Caco-2 (cell line): Measurements from ENCODE around the gene FUT7. TPM values are rescaled to one million over a fixed set of nuclear protein-coding genes. Genes with fewer than 3 reads are reported as not detected.

ENCODE experiments used
- BruUV-seq: library from RNA; stranded (reverse); fragments of 400-500 nt; replicated peaks from 2 replicates; lab custom pipeline; 2021; lab: Mats Ljungman, UMichigan
- CTCF ChIA-PET: fragments of 300-600 bp; sonication (Branson Sonifier 250); formaldehyde crosslinking; loops from one replicate; lab custom pipeline; 2022; ENCODE audit warnings: antibody characterized with exemption; lab: Charles Lee
- POLR2A ChIA-PET: fragments of 300-600 bp; sonication (Branson Sonifier 250); formaldehyde crosslinking; loops from one replicate; lab custom pipeline; 2022; ENCODE audit warnings: antibody characterized with exemption; lab: Charles Lee
- DNase-seq, 2 experiments: peaks; one replicate each; pipeline versions ENCODE4 v3.0.0 to v3.0.0-alpha.2; 2020 to 2022
- H3K27me3 ChIP-seq: replicated peaks from 2 replicates; pipeline ENCODE4 v1.6.0; 2011; ENCODE audit warnings: low read length; ENCODE audit not compliant: control insufficient read depth, insufficient read depth
- H3K36me3 ChIP-seq: 2 replicates; pipeline ENCODE4 v1.5.1; 2011; ENCODE audit warnings: low read length; ENCODE audit not compliant: control insufficient read depth, insufficient read depth
- H3K4me1 ChIP-seq: fragments of 250-450 bp; sonication (Bioruptor Pico); 2 replicates; pipeline ENCODE4 v1.5.1; 2020; ENCODE audit warnings: mild to moderate bottlenecking
- H3K4me3 ChIP-seq: 2 replicates; pipeline ENCODE4 v1.5.1; 2011; ENCODE audit warnings: low read depth, mild to moderate bottlenecking, control low read depth, low read length
- H3K9me3 ChIP-seq: fragments of 250-450 bp; sonication (Bioruptor Pico); 2 replicates; pipeline ENCODE4 v1.5.1; 2020; ENCODE audit warnings: mild to moderate bottlenecking, moderate library complexity
- H3K27ac Mint-ChIP-seq: one replicate; pipeline ENCODE4 v1.8.0; 2022; ENCODE audit warnings: mixed read lengths; ENCODE audit not compliant: unreplicated experiment
- H3K27me3 Mint-ChIP-seq: one replicate; pipeline ENCODE4 v1.8.0; 2022; ENCODE audit warnings: mixed read lengths; ENCODE audit not compliant: insufficient read depth, unreplicated experiment
- H3K36me3 Mint-ChIP-seq: one replicate; pipeline ENCODE4 v1.8.0; 2022; ENCODE audit warnings: mild to moderate bottlenecking, mixed read lengths; ENCODE audit not compliant: insufficient read depth, unreplicated experiment
- H3K4me1 Mint-ChIP-seq: one replicate; pipeline ENCODE4 v1.8.0; 2022; ENCODE audit warnings: low read depth, mixed read lengths; ENCODE audit not compliant: unreplicated experiment
- H3K4me3 Mint-ChIP-seq: one replicate; pipeline ENCODE4 v1.8.0; 2022; ENCODE audit warnings: mild to moderate bottlenecking, moderate library complexity, mixed read lengths; ENCODE audit not compliant: unreplicated experiment
- H3K9me3 Mint-ChIP-seq: one replicate; pipeline ENCODE4 v1.8.0; 2022; ENCODE audit warnings: mixed read lengths; ENCODE audit not compliant: unreplicated experiment
- CTCF ChIP-seq, 2 experiments: fragments of 200-600 bp in 1 of 2; IDR thresholded peaks; 1 replicate in 1 of 2; 2 replicates in 1 of 2; pipeline versions ENCODE4 v1.5.1 to v1.8.0; 2011 to 2022; ENCODE audit warnings: antibody characterized with exemption in 1 of 2, control low read depth in 1 of 2, inconsistent platforms in 1 of 2, low read depth in 1 of 2, low read length in 1 of 2, mild to moderate bottlenecking in 1 of 2, moderate library complexity in 1 of 2; ENCODE audit not compliant: insufficient read depth in 1 of 2, severe bottlenecking in 1 of 2, unreplicated experiment in 1 of 2
- intact Hi-C: fragments of 100-400 bp; cut with micrococcal nuclease; formaldehyde crosslinking; loops from one replicate; pipeline ENCODE4 v1.10.0; 2022; ENCODE audit not compliant: unreplicated experiment
- total RNA-seq: library from RNA; stranded (reverse); gene quantifications from 2 replicates; pipeline ENCODE4 v1.2.3, GENCODE V29; 2022

FUT7 gene
- total RNA-seq, 1 experiment from 2014 or later: not detected

- CTCF ChIA-PET: interaction anchor here (1.9 to 3.6 kb wide), 2 partner anchors 8 to 41 kb away, joined by 6 to 42 read pairs; partner anchors contain the start of gene SAPCD2
- no peaks in the 10 kb centered on the region for H3K4me1 Mint-ChIP-seq
- POLR2A ChIA-PET: no interaction called here
Measured at GRCh38 chr9:137027369-137028262, 4.3 kb downstream of the FUT7 start, which contains the start of gene ABCA2. ABCA2 (minus strand) TSS chr9:137028237; CDS start chr9:137028140, 97 bp downstream.

GRCh38 chr9:137026828-137027227 is 5.1 kb downstream of the FUT7 start:
- H3K27ac Mint-ChIP-seq: no peak overlapping the region

More at GRCh38 chr9:137027369-137028262, 4.3 kb downstream of the FUT7 start, which contains the start of gene ABCA2:
- BruUV-seq: no TSS peak
- Histone ChIP-seq H3K4me3 (peak within 1 kb of the TSS; percentile 75), H3K27me3 (no peaks in the 10 kb centered on the region), H3K4me1 (peaks cover 14% of the 10 kb centered on the region), H3K9me3 (no peaks in the 10 kb centered on the region), H3K36me3 (no peaks in the 10 kb centered on the region)
- Mint-ChIP-seq H3K27ac (peak within 1 kb of the TSS; percentile 42), H3K4me3 (peak within 1 kb of the TSS; percentile 82), H3K27me3 (no peaks in the 10 kb centered on the region), H3K9me3 (no peaks in the 10 kb centered on the region), H3K36me3 (peaks cover 5% of the 10 kb centered on the region)
- TF ChIP-seq CTCF (IDR thresholded peaks at IDR 0.05; ENCODE audit: insufficient read depth in 1 of 2, low read depth in 1 of 2, low read length in 1 of 2, severe bottlenecking in 1 of 2, unreplicated experiment in 1 of 2): no peak
- intact Hi-C loops: loop anchor here (2.0 kb wide), 1 partner anchor 79 kb away; no protein-coding TSS in a partner anchor
- peak in 1 of 2 experiments; percentile 51 for DNase-seq

More at GRCh38 chr9:137026828-137027227, 5.1 kb downstream of the FUT7 start:
- DNase-seq: no peak
- Mint-ChIP-seq H3K4me1 (peaks cover 4% of the 10 kb centered on the region), H3K4me3 (peak overlapping the region; percentile 82), H3K27me3 (no peaks in the 10 kb centered on the region), H3K9me3 (no peaks in the 10 kb centered on the region), H3K36me3 (peaks cover 11% of the 10 kb centered on the region)
- Histone ChIP-seq H3K9me3 (no peaks in the 10 kb centered on the region), H3K27me3 (no peaks in the 10 kb centered on the region), H3K4me3 (peak overlapping the region; percentile 49), H3K36me3 (peaks cover 1% of the 10 kb centered on the region; the same call in 1 of the 2 replicates), H3K4me1 (peaks cover 20% of the 10 kb centered on the region)
- intact Hi-C loops: no loop called here
- POLR2A ChIA-PET: no interaction called here
- CTCF ChIA-PET: interaction anchor here (1.9 to 3.6 kb wide), 2 partner anchors 8 to 42 kb away, joined by 6 to 42 read pairs; partner anchors contain the start of gene SAPCD2
- no peak for TF ChIP-seq CTCF (IDR thresholded peaks at IDR 0.05; ENCODE audit: insufficient read depth in 1 of 2, low read depth in 1 of 2, low read length in 1 of 2, severe bottlenecking in 1 of 2, unreplicated experiment in 1 of 2)
- BruUV-seq: no TSS peak
